SK-N-SH (cell line): ENCODE measurements around the gene MYB. TPM values are rescaled to one million over a fixed set of nuclear protein-coding genes. Genes with fewer than 3 reads are reported as not detected.

Source experiments
- CTCF ChIA-PET: fragments of 300-600, 350-600 bp; formaldehyde crosslinking; extraction: SDS; loops from one replicate; lab custom pipeline; 2021; lab: Yijun Ruan, JAX
- POLR2A ChIA-PET: fragments of 350-600 bp; sonication (Branson Sonifier 250); formaldehyde crosslinking; extraction: SDS; loops from one replicate; lab custom pipeline; 2020; ENCODE audit warnings: antibody characterized with exemption, inconsistent platforms; lab: Yijun Ruan, JAX
- DNase-seq: peaks from one replicate; pipeline ENCODE4 v3.0.0; 2012
- H2AFZ ChIP-seq: fragments of 200-600 bp; sonication (generic); 2 replicates; pipeline ENCODE4 v1.8.1; 2016; ENCODE audit warnings: antibody characterized with exemption, mild to moderate bottlenecking, low read depth
- H3F3A ChIP-seq: fragments of 200-600 bp; sonication (generic); replicated peaks from 2 replicates; pipeline ENCODE3; 2016; ENCODE audit warnings: antibody characterized with exemption, mild to moderate bottlenecking; ENCODE audit not compliant: insufficient read depth
- H3K27ac ChIP-seq, 2 experiments: fragments of 200-500 bp in 1 of 2; fragments of 200-600 bp in 1 of 2; sonication (Bioruptor generic) in 1 of 2; sonication (generic), shearing (Covaris generic) in 1 of 2; 2 replicates each; pipeline versions ENCODE4 v1.5.1 to v1.6.1; 2014 to 2016; ENCODE audit warnings: low read depth in 2 of 2, inconsistent platforms in 1 of 2, low read length in 1 of 2, mild to moderate bottlenecking in 1 of 2, mixed read lengths in 1 of 2
- H3K27me3 ChIP-seq: fragments of 200-600 bp; sonication (generic), shearing (Covaris generic); 2 replicates; pipeline ENCODE4 v1.6.1; 2016; ENCODE audit warnings: mixed run types; ENCODE audit not compliant: insufficient read depth
- H3K36me3 ChIP-seq, 2 experiments: fragments of 200-500 bp in 1 of 2; fragments of 200-600 bp in 1 of 2; sonication (Bioruptor generic) in 1 of 2; sonication (generic) in 1 of 2; replicated peaks in 1 of 2; 2 replicates each; pipeline versions ENCODE3 to v1.5.1; 2014 to 2016; ENCODE audit warnings: low read length in 1 of 2, mild to moderate bottlenecking in 1 of 2; ENCODE audit not compliant: insufficient read depth in 2 of 2, control insufficient read depth in 1 of 2
- H3K4me1 ChIP-seq, 2 experiments: fragments of 200-500 bp in 1 of 2; fragments of 200-600 bp in 1 of 2; sonication (Bioruptor generic) in 1 of 2; sonication (generic), shearing (Covaris generic) in 1 of 2; 2 replicates each; pipeline versions ENCODE4 v1.5.1 to v1.6.1; 2014 to 2016; ENCODE audit warnings: low read depth in 1 of 2, low read length in 1 of 2, mixed run types in 1 of 2; ENCODE audit not compliant: insufficient read depth in 2 of 2, control insufficient read depth in 1 of 2
- H3K4me2 ChIP-seq: fragments of 200-600 bp; sonication (generic), shearing (Covaris generic); 2 replicates; pipeline ENCODE4 v1.6.1; 2017; ENCODE audit warnings: mixed run types
- H3K4me3 ChIP-seq, 2 experiments: fragments of 200-500 bp in 1 of 2; fragments of 200-600 bp in 1 of 2; sonication (Bioruptor generic) in 1 of 2; sonication (generic), shearing (Covaris generic) in 1 of 2; 2 replicates each; pipeline versions ENCODE4 v1.5.1 to v1.8.1; 2014 to 2016; ENCODE audit warnings: low read depth in 2 of 2, inconsistent platforms in 1 of 2, low read length in 1 of 2, mild to moderate bottlenecking in 1 of 2, mixed read lengths in 1 of 2, moderate library complexity in 1 of 2
- H3K79me2 ChIP-seq: fragments of 200-600 bp; sonication (generic); 2 replicates; pipeline ENCODE4 v1.8.1; 2017; ENCODE audit warnings: mild to moderate bottlenecking; ENCODE audit not compliant: insufficient read depth
- H3K9ac ChIP-seq: fragments of 200-600 bp; sonication (generic); 2 replicates; pipeline ENCODE4 v1.6.1; 2017; ENCODE audit warnings: mixed run types
- H3K9me2 ChIP-seq: fragments of 200-600 bp; sonication (generic); 2 replicates; pipeline ENCODE4 v1.6.1; 2017; ENCODE audit warnings: mixed run types
- H3K9me3 ChIP-seq: fragments of 200-600 bp; sonication (generic); 2 replicates; pipeline ENCODE4 v1.6.1; 2017; ENCODE audit warnings: mixed run types, mild to moderate bottlenecking, moderate library complexity
- H4K20me1 ChIP-seq: fragments of 200-600 bp; sonication (generic); 2 replicates; pipeline ENCODE4 v1.6.1; 2017; ENCODE audit warnings: mild to moderate bottlenecking, mixed run types; ENCODE audit not compliant: insufficient read depth
- EP300 ChIP-seq, 2 experiments: IDR thresholded peaks; 2 replicates each; pipeline versions ENCODE4 v1.4.0 to v1.6.1; 2012; ENCODE audit warnings: borderline replicate concordance in 1 of 2, low read depth in 1 of 2, low read length in 1 of 2
- FOXJ3 ChIP-seq: sonication (generic); formaldehyde crosslinking; IDR thresholded peaks from 2 replicates; pipeline ENCODE4 v1.5.1; 2020; ENCODE audit warnings: mild to moderate bottlenecking, missing genetic modification reagents
- FOXM1 ChIP-seq: IDR thresholded peaks from 2 replicates; pipeline ENCODE4 v1.4.0; 2012; ENCODE audit warnings: low read depth, mild to moderate bottlenecking
- GABPA ChIP-seq: IDR thresholded peaks from 2 replicates; pipeline ENCODE4 v1.4.0; 2012; ENCODE audit warnings: low read depth, mild to moderate bottlenecking
- IRF3 ChIP-seq: fragments of 150-350 bp; IDR thresholded peaks from 2 replicates; pipeline ENCODE4 v1.6.1; 2016; ENCODE audit warnings: mild to moderate bottlenecking, low read depth, low read length
- JUND ChIP-seq: IDR thresholded peaks from 2 replicates; pipeline ENCODE4 v1.4.0; 2012
- NFIC ChIP-seq: IDR thresholded peaks from 2 replicates; pipeline ENCODE4 v1.4.0; 2012; ENCODE audit warnings: borderline replicate concordance
- RAD21 ChIP-seq: IDR thresholded peaks from 2 replicates; pipeline ENCODE4 v1.6.1; 2012; ENCODE audit warnings: mild to moderate bottlenecking, low read length
- RFX5 ChIP-seq: IDR thresholded peaks from 2 replicates; pipeline ENCODE4 v1.6.1; 2012; ENCODE audit warnings: mild to moderate bottlenecking, improper control_type of control experiment, low read length
- RXRA ChIP-seq: IDR thresholded peaks from 2 replicates; pipeline ENCODE4 v1.4.0; 2012; ENCODE audit warnings: low read depth, mild to moderate bottlenecking, borderline replicate concordance
- SIN3A ChIP-seq: IDR thresholded peaks from 2 replicates; pipeline ENCODE4 v1.6.1; 2012; ENCODE audit warnings: low read depth, mild to moderate bottlenecking, low read length, moderate library complexity, borderline replicate concordance
- SMC3 ChIP-seq: IDR thresholded peaks from 2 replicates; pipeline ENCODE4 v1.6.1; 2012; ENCODE audit warnings: low read depth, low read length, improper control_type of control experiment
- TAF1 ChIP-seq: IDR thresholded peaks from 2 replicates; pipeline ENCODE4 v1.6.1; 2012; ENCODE audit warnings: low read depth, mild to moderate bottlenecking, low read length, moderate library complexity, borderline replicate concordance
- TCF12 ChIP-seq: IDR thresholded peaks from 2 replicates; pipeline ENCODE4 v1.4.0; 2012
- USF1 ChIP-seq: IDR thresholded peaks from 2 replicates; pipeline ENCODE4 v1.4.0; 2012; ENCODE audit warnings: low read depth, borderline replicate concordance
- YY1 ChIP-seq: IDR thresholded peaks from 2 replicates; pipeline ENCODE4 v1.4.0; 2012; ENCODE audit warnings: low read depth, mild to moderate bottlenecking
- WGBS: methylation state at CpG from one replicate; pipeline ENCODE4 v1.1.6; 2017; ENCODE audit warnings: low lambda C conversion rate; 5-methylcytosine and 5-hydroxymethylcytosine counted together
- polyA plus RNA-seq, 3 experiments: library from polyadenylated mRNA; depleted of rRNA; stranded (reverse); fragments of >200 nt; gene quantifications; 2 replicates each; pipeline ENCODE4 v1.2.3, GENCODE V29; 2012
- TF ChIP-seq, protein P1 (sequence below): fragments of 200-600 bp; sonication (generic); IDR thresholded peaks from 2 replicates; pipeline ENCODE4 v1.6.1; 2017; ENCODE audit warnings: antibody characterized with exemption, mild to moderate bottlenecking, moderate library complexity

MYB gene
- polyA plus RNA-seq, 1 of the 3 experiments (the other 2 are of a cell fraction): 0.85 TPM

- H3K27ac ChIP-seq: no peak overlapping the region
- H4K20me1 ChIP-seq: no peaks in the 10 kb centered on the region
- H3K4me2 ChIP-seq: no peak overlapping the region
- no peaks in the 10 kb centered on the region for H3K27me3 ChIP-seq
- H3K9me2 ChIP-seq: no peaks in the 10 kb centered on the region
- no peak overlapping the region for H3K4me3 ChIP-seq
- no peaks in the 10 kb centered on the region for H3K79me2 ChIP-seq
- no peaks in the 10 kb centered on the region for H3K9me3 ChIP-seq
- POLR2A ChIA-PET: interaction anchor here (0.6 kb wide), 1 partner anchor 14 kb away, joined by 3 read pairs; no protein-coding TSS in a partner anchor
- H2AFZ ChIP-seq: no peak overlapping the region
- TF ChIP-seq JUND (no peak), YY1 (no peak), GABPA (no peak), SMC3 (no peak), RFX5 (no peak), TCF12 (no peak), FOXM1 (no peak), FOXJ3 (CRISPR knock-in tag) (no peak)
- H3K4me1 ChIP-seq: no peaks in the 10 kb centered on the region
- 86% methylated on average over 1 of the region's 1 CpG for WGBS
- no peak for DNase-seq
- CTCF ChIA-PET: no interaction called here
- H3K36me3 ChIP-seq: peaks cover 9 to 10% of the 10 kb centered on the region in 2 experiments
- no peak overlapping the region for H3K9ac ChIP-seq
- H3F3A ChIP-seq: no peaks in the 10 kb centered on the region
These were observed 21.7 kb downstream of the MYB start for GRCh38 chr6:135202836-135203235.

GRCh38 chr6:135204951-135205350, 23.8 kb downstream of the MYB start:
- H3K9me3 ChIP-seq: peaks cover 4% of the 10 kb centered on the region; the same call in 1 of the 2 replicates
- H3K36me3 ChIP-seq: peaks cover 4 to 15% of the 10 kb centered on the region in 2 experiments
- H3K27me3 ChIP-seq: no peaks in the 10 kb centered on the region
- no peaks in the 10 kb centered on the region for H3F3A ChIP-seq
- 88% methylated on average over 4 of the region's 4 CpGs for WGBS
- ChIA-PET CTCF (no interaction called here), POLR2A (interaction anchor here (0.7 kb wide), 1 partner anchor 11 kb away, joined by 3 read pairs; no protein-coding TSS in a partner anchor)
- H3K4me1 ChIP-seq: no peaks in the 10 kb centered on the region
- no peak overlapping the region for H3K4me2 ChIP-seq
- H3K27ac ChIP-seq: no peak overlapping the region
- no peak overlapping the region for H2AFZ ChIP-seq
- TF ChIP-seq IRF3: no peak
- no peak for TF ChIP-seq SIN3A
- TF ChIP-seq USF1: no peak
- TF ChIP-seq RXRA: no peak
- TF ChIP-seq RAD21: no peak
- no peak for TF ChIP-seq FOXJ3 (CRISPR knock-in tag)
- no peak for TF ChIP-seq EP300 (IDR thresholded peaks at IDR 0.05; ENCODE audit: borderline replicate concordance in 1 of 2, low read depth in 1 of 2, low read length in 1 of 2)
- TF ChIP-seq, protein P1, sequence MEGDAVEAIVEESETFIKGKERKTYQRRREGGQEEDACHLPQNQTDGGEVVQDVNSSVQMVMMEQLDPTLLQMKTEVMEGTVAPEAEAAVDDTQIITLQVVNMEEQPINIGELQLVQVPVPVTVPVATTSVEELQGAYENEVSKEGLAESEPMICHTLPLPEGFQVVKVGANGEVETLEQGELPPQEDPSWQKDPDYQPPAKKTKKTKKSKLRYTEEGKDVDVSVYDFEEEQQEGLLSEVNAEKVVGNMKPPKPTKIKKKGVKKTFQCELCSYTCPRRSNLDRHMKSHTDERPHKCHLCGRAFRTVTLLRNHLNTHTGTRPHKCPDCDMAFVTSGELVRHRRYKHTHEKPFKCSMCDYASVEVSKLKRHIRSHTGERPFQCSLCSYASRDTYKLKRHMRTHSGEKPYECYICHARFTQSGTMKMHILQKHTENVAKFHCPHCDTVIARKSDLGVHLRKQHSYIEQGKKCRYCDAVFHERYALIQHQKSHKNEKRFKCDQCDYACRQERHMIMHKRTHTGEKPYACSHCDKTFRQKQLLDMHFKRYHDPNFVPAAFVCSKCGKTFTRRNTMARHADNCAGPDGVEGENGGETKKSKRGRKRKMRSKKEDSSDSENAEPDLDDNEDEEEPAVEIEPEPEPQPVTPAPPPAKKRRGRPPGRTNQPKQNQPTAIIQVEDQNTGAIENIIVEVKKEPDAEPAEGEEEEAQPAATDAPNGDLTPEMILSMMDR: no peak
- no peak for TF ChIP-seq TAF1
- TF ChIP-seq NFIC: no peak
- no peaks in the 10 kb centered on the region for H3K9me2 ChIP-seq
- no peak overlapping the region for H3K4me3 ChIP-seq
- no peaks in the 10 kb centered on the region for H3K79me2 ChIP-seq
- H3K9ac ChIP-seq: no peak overlapping the region
- no peak for DNase-seq
- H4K20me1 ChIP-seq: no peaks in the 10 kb centered on the region
